ENCODE data around the gene C12orf42.

DNA sequence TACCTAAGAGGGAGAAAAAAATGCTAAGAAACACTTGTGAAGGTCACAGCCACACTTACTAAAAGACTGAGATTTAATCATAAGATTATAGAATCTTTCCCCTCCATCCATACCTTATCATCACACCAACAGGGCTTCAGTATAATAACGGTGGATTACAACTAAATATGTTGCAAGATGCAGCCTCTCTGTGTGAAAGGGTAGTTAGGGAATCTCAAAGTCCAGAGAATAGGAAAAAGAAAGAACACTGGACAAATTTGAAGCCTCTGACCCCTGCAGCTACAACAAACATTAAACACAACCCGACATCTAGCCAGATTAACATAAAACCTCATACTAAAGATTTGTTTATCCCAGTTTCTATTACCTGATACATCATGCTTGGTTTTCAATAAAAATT lies 181.0 kb downstream of the C12orf42 start:
- TF ChIP-seq, protein P1, sequence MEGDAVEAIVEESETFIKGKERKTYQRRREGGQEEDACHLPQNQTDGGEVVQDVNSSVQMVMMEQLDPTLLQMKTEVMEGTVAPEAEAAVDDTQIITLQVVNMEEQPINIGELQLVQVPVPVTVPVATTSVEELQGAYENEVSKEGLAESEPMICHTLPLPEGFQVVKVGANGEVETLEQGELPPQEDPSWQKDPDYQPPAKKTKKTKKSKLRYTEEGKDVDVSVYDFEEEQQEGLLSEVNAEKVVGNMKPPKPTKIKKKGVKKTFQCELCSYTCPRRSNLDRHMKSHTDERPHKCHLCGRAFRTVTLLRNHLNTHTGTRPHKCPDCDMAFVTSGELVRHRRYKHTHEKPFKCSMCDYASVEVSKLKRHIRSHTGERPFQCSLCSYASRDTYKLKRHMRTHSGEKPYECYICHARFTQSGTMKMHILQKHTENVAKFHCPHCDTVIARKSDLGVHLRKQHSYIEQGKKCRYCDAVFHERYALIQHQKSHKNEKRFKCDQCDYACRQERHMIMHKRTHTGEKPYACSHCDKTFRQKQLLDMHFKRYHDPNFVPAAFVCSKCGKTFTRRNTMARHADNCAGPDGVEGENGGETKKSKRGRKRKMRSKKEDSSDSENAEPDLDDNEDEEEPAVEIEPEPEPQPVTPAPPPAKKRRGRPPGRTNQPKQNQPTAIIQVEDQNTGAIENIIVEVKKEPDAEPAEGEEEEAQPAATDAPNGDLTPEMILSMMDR (IDR thresholded peaks at IDR 0.05), result no peak
- no peak for TF ChIP-seq POLR2A (IDR thresholded peaks at IDR 0.05)
